IMR-90 (cell line): ENCODE results near the gene CDV3. TPM values are rescaled to one million over a fixed set of nuclear protein-coding genes. Genes with fewer than 3 reads are reported as not detected.
A peak's percentile ranks its signal among the peaks of the same experiment; 100 is the strongest.

Source experiments
- ATAC-seq: fragments of 200-7000 bp; cut with Tn5 transposase; 2 replicates; pipeline ENCODE4 v1.9.1; 2020; ENCODE audit warnings: low read depth, mild to moderate bottlenecking, moderate library complexity
- Bru-seq: library from RNA; stranded (reverse); fragments of 400-500 nt; gene quantifications from one replicate; lab custom pipeline; 2021; lab: Mats Ljungman, UMichigan
- BruChase-seq, 2 experiments: library from RNA; stranded (reverse); fragments of 400-500 nt; gene quantifications; one replicate each; lab custom pipeline; 2021; lab: Mats Ljungman, UMichigan
- BruUV-seq: library from RNA; stranded (reverse); fragments of 400-500 nt; replicated peaks from 2 replicates; lab custom pipeline; 2021; lab: Mats Ljungman, UMichigan
- CTCF ChIA-PET: fragments of 300-600 bp; formaldehyde crosslinking; extraction: SDS; loops from one replicate; lab custom pipeline; 2021; ENCODE audit warnings: antibody characterized with exemption; lab: Yijun Ruan, JAX
- POLR2A ChIA-PET: fragments of 300-600 bp; sonication (Branson Sonifier 250); formaldehyde crosslinking; loops from one replicate; lab custom pipeline; 2022; ENCODE audit warnings: antibody characterized with exemption; ENCODE audit not compliant: unreplicated experiment; lab: Charles Lee
- DNase-seq: peaks from one replicate; pipeline ENCODE4 v3.0.0; 2013
- H2AFZ ChIP-seq: replicated peaks from 2 replicates; pipeline ENCODE3; 2013; ENCODE audit warnings: low read length, mild to moderate bottlenecking; ENCODE audit not compliant: poor library complexity
- H2AK5ac ChIP-seq: 2 replicates; pipeline ENCODE4 v1.6.1; 2013; ENCODE audit warnings: low read depth, low read length, inconsistent platforms
- H2AK9ac ChIP-seq: replicated peaks from 2 replicates; pipeline ENCODE3; 2013; ENCODE audit warnings: mild to moderate bottlenecking, low read depth, low read length, moderate library complexity; ENCODE audit not compliant: poor library complexity
- H2BK120ac ChIP-seq: 2 replicates; pipeline ENCODE4 v1.6.1; 2013; ENCODE audit warnings: low read depth, low read length, inconsistent platforms
- H2BK15ac ChIP-seq: 3 replicates; pipeline ENCODE4 v1.6.1; 2013; ENCODE audit warnings: low read depth, low read length, inconsistent platforms
- H2BK20ac ChIP-seq: 2 replicates; pipeline ENCODE4 v1.6.1; 2013; ENCODE audit warnings: low read depth, mild to moderate bottlenecking, inconsistent platforms, low read length, moderate library complexity
- H2BK5ac ChIP-seq: 2 replicates; pipeline ENCODE4 v1.6.1; 2013; ENCODE audit warnings: mild to moderate bottlenecking, low read depth, low read length, inconsistent platforms; ENCODE audit not compliant: poor library complexity, severe bottlenecking
- H3K14ac ChIP-seq: replicated peaks from 2 replicates; pipeline ENCODE4 v1.6.1; 2013; ENCODE audit warnings: low read depth, low read length, inconsistent platforms
- H3K18ac ChIP-seq: 2 replicates; pipeline ENCODE4 v1.6.1; 2013; ENCODE audit warnings: low read depth, low read length, control low read depth
- H3K23ac ChIP-seq: 2 replicates; pipeline ENCODE4 v1.6.1; 2013; ENCODE audit warnings: low read depth, low read length, inconsistent platforms
- H3K27ac ChIP-seq: 2 replicates; pipeline ENCODE4 v1.5.1; 2013; ENCODE audit warnings: mild to moderate bottlenecking, control low read depth, low read length; ENCODE audit not compliant: insufficient read depth
- H3K27me3 ChIP-seq: 2 replicates; pipeline ENCODE4 v1.6.1; 2013; ENCODE audit warnings: low read length; ENCODE audit not compliant: control insufficient read depth, insufficient read depth
- H3K36me3 ChIP-seq: 2 replicates; pipeline ENCODE4 v1.6.1; 2013; ENCODE audit warnings: low read length, mixed read lengths; ENCODE audit not compliant: control insufficient read depth, insufficient read depth
- H3K4ac ChIP-seq: 2 replicates; pipeline ENCODE4 v1.6.1; 2013; ENCODE audit warnings: low read depth, low read length, inconsistent platforms
- H3K4me1 ChIP-seq: 2 replicates; pipeline ENCODE4 v1.6.1; 2013; ENCODE audit warnings: low read length, mixed read lengths; ENCODE audit not compliant: control insufficient read depth, insufficient read depth
- H3K4me2 ChIP-seq: 2 replicates; pipeline ENCODE4 v1.6.1; 2013; ENCODE audit warnings: low read depth, mild to moderate bottlenecking, control low read depth, low read length, moderate library complexity
- H3K4me3 ChIP-seq: 2 replicates; pipeline ENCODE4 v1.5.1; 2013; ENCODE audit warnings: low read depth, mild to moderate bottlenecking, control low read depth, low read length, moderate library complexity; ENCODE audit not compliant: insufficient read depth
- H3K56ac ChIP-seq: 2 replicates; pipeline ENCODE4 v1.6.1; 2013; ENCODE audit warnings: low read length, inconsistent platforms; ENCODE audit not compliant: insufficient read depth; ENCODE audit errors: extremely low read depth
- H3K79me1 ChIP-seq, 2 experiments: 2 replicates each; pipeline ENCODE4 v1.6.1; 2013; ENCODE audit warnings: low read length in 2 of 2, inconsistent platforms in 1 of 2, low read depth in 1 of 2
- H3K9ac ChIP-seq: 2 replicates; pipeline ENCODE4 v1.6.1; 2013; ENCODE audit warnings: low read depth, low read length, control low read depth
- H3K9me1 ChIP-seq: 2 replicates; pipeline ENCODE4 v1.6.1; 2013; ENCODE audit warnings: low read length, inconsistent platforms; ENCODE audit not compliant: insufficient read depth
- H3K9me3 ChIP-seq: 2 replicates; pipeline ENCODE4 v1.6.1; 2013; ENCODE audit warnings: low read length; ENCODE audit not compliant: control insufficient read depth, insufficient read depth
- H4K20me1 ChIP-seq: 2 replicates; pipeline ENCODE4 v1.6.1; 2013; ENCODE audit warnings: low read length, inconsistent platforms; ENCODE audit not compliant: insufficient read depth
- H4K5ac ChIP-seq: 2 replicates; pipeline ENCODE4 v1.6.1; 2013; ENCODE audit warnings: mild to moderate bottlenecking, low read depth, low read length, control low read depth
- H4K8ac ChIP-seq, 2 experiments: 2 replicates each; pipeline ENCODE4 v1.6.1; 2013; ENCODE audit warnings: low read depth in 2 of 2, low read length in 2 of 2, control low read depth in 1 of 2, inconsistent platforms in 1 of 2
- H4K91ac ChIP-seq: 2 replicates; pipeline ENCODE4 v1.6.1; 2013; ENCODE audit warnings: low read depth, low read length, inconsistent platforms; ENCODE audit not compliant: insufficient read depth
- BHLHE40 ChIP-seq: fragments of 150-350 bp; IDR thresholded peaks from 2 replicates; pipeline ENCODE4 v1.6.1; 2016; ENCODE audit warnings: mild to moderate bottlenecking, low read depth, low read length
- CEBPB ChIP-seq: IDR thresholded peaks from 2 replicates; pipeline ENCODE4 v1.6.1; 2012; ENCODE audit warnings: low read depth, low read length, improper control_type of control experiment
- CHD1 ChIP-seq: IDR thresholded peaks from 2 replicates; pipeline ENCODE4 v1.6.1; 2012; ENCODE audit warnings: low read depth, low read length, improper control_type of control experiment
- ELK1 ChIP-seq: fragments of 150-350 bp; IDR thresholded peaks from 2 replicates; pipeline ENCODE4 v1.6.1; 2016; ENCODE audit warnings: low read depth, mild to moderate bottlenecking, low read length, moderate library complexity, borderline replicate concordance
- MAZ ChIP-seq: IDR thresholded peaks from 2 replicates; pipeline ENCODE4 v1.6.1; 2012; ENCODE audit warnings: low read depth, mild to moderate bottlenecking, low read length, improper control_type of control experiment, moderate library complexity, borderline replicate concordance
- MXI1 ChIP-seq: IDR thresholded peaks from 2 replicates; pipeline ENCODE4 v1.6.1; 2012; ENCODE audit warnings: low read depth, mild to moderate bottlenecking, low read length, moderate library complexity, borderline replicate concordance
- NFE2L2 ChIP-seq: fragments of 150-350 bp; IDR thresholded peaks from 2 replicates; pipeline ENCODE4 v1.6.1; 2016; ENCODE audit warnings: low read depth, mild to moderate bottlenecking, low read length
- POLR2A ChIP-seq: IDR thresholded peaks from 2 replicates; pipeline ENCODE4 v1.6.1; 2012; ENCODE audit warnings: mild to moderate bottlenecking, low read depth, low read length
- RCOR1 ChIP-seq: IDR thresholded peaks from 2 replicates; pipeline ENCODE4 v1.6.1; 2012; ENCODE audit warnings: mild to moderate bottlenecking, low read length, improper control_type of control experiment; ENCODE audit not compliant: insufficient replicate concordance
- RFX5 ChIP-seq: IDR thresholded peaks from 2 replicates; pipeline ENCODE4 v1.8.0; 2012; ENCODE audit warnings: low read depth, mild to moderate bottlenecking, low read length, moderate library complexity
- SMC3 ChIP-seq: fragments of 150-350 bp; IDR thresholded peaks from 2 replicates; pipeline ENCODE4 v1.6.1; 2016; ENCODE audit warnings: low read depth, mild to moderate bottlenecking, antibody characterized with exemption, low read length, moderate library complexity
- WGBS, 2 experiments: methylation state at CpG; one replicate each; pipeline versions ENCODE4 v1.1.5 to v1.1.7; 2013; ENCODE audit warnings: missing lambda C conversion rate in 2 of 2; ENCODE audit not compliant: insufficient read length in 1 of 2; ENCODE audit errors: extremely low coverage in 2 of 2; 5-methylcytosine and 5-hydroxymethylcytosine counted together
- dilution Hi-C: fragments of 300-500 bp; cut with HindIII; formaldehyde crosslinking; loops from one replicate; pipeline ENCODE4 v1.14.3; 2018; ENCODE audit warnings: low sequenced_read_pairs; ENCODE audit not compliant: unreplicated experiment
- in situ Hi-C: fragments of 300-500 bp; cut with MboI; formaldehyde crosslinking; loops from 3 replicates; pipeline ENCODE4 v1.14.3; 2019; ENCODE audit warnings: low sequenced_read_pairs, inconsistent platforms, mixed read lengths
- intact Hi-C: fragments of 100-400 bp; cut with micrococcal nuclease; formaldehyde crosslinking; loops from 2 replicates; pipeline ENCODE4 v1.10.0; 2022
- long read RNA-seq: library from polyadenylated mRNA; unstranded; transcript quantifications from one replicate; pipeline ENCODE4 v2.0.0, GENCODE V29; 2021; ENCODE audit not compliant: unreplicated experiment
- polyA plus RNA-seq, 3 experiments: library from polyadenylated mRNA; depleted of rRNA; stranded (reverse); fragments of >200 nt; gene quantifications; 2 replicates each; pipeline ENCODE4 v1.2.3, GENCODE V29; 2012; ENCODE audit warnings: low replicate concordance in 1 of 3
- total RNA-seq: library from RNA; depleted of rRNA; stranded (reverse); fragments of >200 nt; gene quantifications from 2 replicates; pipeline ENCODE4 v1.2.3, GENCODE V29; 2012; rRNA removed

The CDV3 gene
- total RNA-seq, result 120 and 189 TPM in 2 replicates
- polyA plus RNA-seq (2012; rRNA removed), result 78.1 and 93.6 TPM in 2 replicates
- polyA plus RNA-seq (2012; cell fraction: cytosol; rRNA removed), result 11.2 and 14.0 TPM in 2 replicates
- polyA plus RNA-seq (2012; cell fraction: nucleus; rRNA removed; ENCODE audit: low replicate concordance), result 3.2 and 36.9 TPM in 2 replicates
- Bru-seq, nascent RNA, result percentile 98 among the genes with signal in this experiment
- BruChase-seq, experiment 1, labeled RNA remaining after a 6-hour chase, result percentile 99 among the genes with signal in this experiment
- percentile 99 among the genes with signal in this experiment for BruChase-seq, experiment 2, labeled RNA remaining after a 2-hour chase
- long read RNA-seq, transcript CDV3-203 (5 exons, 955 nt), result major isoform, 88 of 256 reads
- long read RNA-seq, transcript CDV3-201 (5 exons, 3,307 nt), result minor isoform, 71 of 256 reads
- long read RNA-seq, partial matches to known transcripts, result 17 of 256 reads
- long read RNA-seq, other reads (novel, unspliced or antisense), result 79 of 256 reads

- peak within 1 kb of the TSS; percentile 92 for H4K91ac ChIP-seq
- TF ChIP-seq CHD1 (peak; percentile 86; the same call in 1 of the 2 replicates), NFE2L2 (no peak), POLR2A (peak; percentile 74), SMC3 (no peak), BHLHE40 (peak; percentile 89), MAZ (no peak; the same call in 1 of the 2 replicates), MXI1 (peak; percentile 80; the same call in 1 of the 2 replicates), RFX5 (no peak), ELK1 (no peak), CEBPB (no peak), RCOR1 (no peak)
- H3K4me3 ChIP-seq, result peak within 1 kb of the TSS; percentile 75
- peak within 1 kb of the TSS; percentile 89 for H2AFZ ChIP-seq
- H3K36me3 ChIP-seq, result peaks cover 13% of the 10 kb centered on the region
- peak within 1 kb of the TSS; percentile 99 for H3K23ac ChIP-seq
- ChIA-PET CTCF (interaction anchor here (0.9 to 1.0 kb wide), 2 partner anchors 37 to 79 kb away, joined by 3 to 4 read pairs; no protein-coding TSS in a partner anchor), POLR2A (interaction anchor here (0.6 to 1.2 kb wide), 3 partner anchors 11 to 116 kb away, joined by 3 to 8 read pairs (median 3); no protein-coding TSS in a partner anchor)
- WGBS, 2 experiments, result 1% methylated on average over 43 of the region's 81 CpGs; no CpG with 5 or more reads in 1 of the 2 experiments
- peak within 1 kb of the TSS; percentile 69; the same call in 1 of the 2 replicates for H2AK5ac ChIP-seq
- ATAC-seq (peak; percentile 38), DNase-seq (no peak)
- peak within 1 kb of the TSS; percentile 80 for H2BK20ac ChIP-seq
- H3K27me3 ChIP-seq, result no peaks in the 10 kb centered on the region
- peak within 1 kb of the TSS; percentile 95 for H3K4me2 ChIP-seq
- H4K5ac ChIP-seq, result peak within 1 kb of the TSS; percentile 79
- H4K20me1 ChIP-seq, result peaks cover 43% of the 10 kb centered on the region
- intact Hi-C loops, result loop anchor here (1.0 to 10.0 kb wide), 6 partner anchors 37 to 851 kb away; partner anchors contain the start of genes NPHP3 and SRPRB
- BruUV-seq, result no TSS peak
- peak within 1 kb of the TSS; percentile 96 for H3K9ac ChIP-seq
- peak within 1 kb of the TSS; percentile 89 for H3K27ac ChIP-seq
- H3K18ac ChIP-seq, result peak within 1 kb of the TSS; percentile 73
- peak within 1 kb of the TSS; percentile 99 for H2BK15ac ChIP-seq
- dilution Hi-C loops, result no loop called here
- peaks cover 14% of the 10 kb centered on the region for H3K4me1 ChIP-seq
- H2AK9ac ChIP-seq, result peak within 1 kb of the TSS; percentile 95
- peak within 1 kb of the TSS; percentile 56 to 98 for H4K8ac ChIP-seq
- H3K14ac ChIP-seq, result peak within 1 kb of the TSS; percentile 98
- H2BK120ac ChIP-seq, result peak within 1 kb of the TSS; percentile 95
- in situ Hi-C loops, result no loop called here
- peak within 1 kb of the TSS; percentile 92 for H3K4ac ChIP-seq
- H3K9me3 ChIP-seq, result no peaks in the 10 kb centered on the region
- peaks cover 0 to 26% of the 10 kb centered on the region in 2 experiments; a peak in 3 of 4 replicates for H3K79me1 ChIP-seq
- H2BK5ac ChIP-seq, result peak within 1 kb of the TSS; percentile 95
- peaks cover 8% of the 10 kb centered on the region for H3K9me1 ChIP-seq
- H3K56ac ChIP-seq, result peak within 1 kb of the TSS; percentile 91
Measured at GRCh38 chr3:133573629-133574194, at the start of gene CDV3. Gene CDV3 (plus strand): TSS chr3:133573686. CDS start chr3:133574045, 359 bp downstream.
